Ishikawa (cell line): ENCODE data around the gene CCDC60.

ENCODE experiments used
- CREB1 ChIP-seq: IDR thresholded peaks from 2 replicates; pipeline ENCODE4 v1.6.1; 2012; ENCODE audit warnings: low read depth
- REST ChIP-seq: IDR thresholded peaks from 2 replicates; pipeline ENCODE4 v1.6.1; 2012; ENCODE audit warnings: low read depth, mild to moderate bottlenecking
- TAF1 ChIP-seq: IDR thresholded peaks from 2 replicates; pipeline ENCODE4 v1.6.1; 2012; ENCODE audit warnings: low read depth, mild to moderate bottlenecking

- TF ChIP-seq REST (no peak), CREB1 (no peak), TAF1 (no peak)
Measured at GRCh38 chr12:119319638-119320037, 14.9 kb upstream of the CCDC60 start.
